ENCODE results near the gene LIMK1.

LIMK1 gene

GRCh38 chr7:74094224-74095101 is 10.9 kb downstream of the LIMK1 start:
- H3K4me2 ChIP-seq (ENCODE audit: low read depth, low read length, poor library complexity, severe bottlenecking): peak overlapping the region; percentile 11
- no peak overlapping the region for H3K9ac ChIP-seq (ENCODE audit: low read length)
- no peaks in the 10 kb centered on the region for H3K9me3 ChIP-seq (ENCODE audit: insufficient read depth, low read length)
- H3K4me3 ChIP-seq (ENCODE audit: insufficient read depth, low read length, poor library complexity, severe bottlenecking): no peak overlapping the region
- no peaks in the 10 kb centered on the region for H4K20me1 ChIP-seq (ENCODE audit: low read depth, low read length)
- no peak overlapping the region for H2AFZ ChIP-seq (ENCODE audit: low read depth, low read length, severe bottlenecking)
- H3K27ac ChIP-seq (ENCODE audit: low read depth, low read length): no peak overlapping the region
- peaks cover 1% of the 10 kb centered on the region for H3F3A ChIP-seq (ENCODE audit: insufficient read depth)
- no peaks in the 10 kb centered on the region for H3K36me3 ChIP-seq (ENCODE audit: low read length)
- no peaks in the 10 kb centered on the region for H3K79me2 ChIP-seq (ENCODE audit: insufficient read depth, low read length)
- H3K9me2 ChIP-seq (replicated peaks; ENCODE audit: insufficient read depth, low read length): no peaks in the 10 kb centered on the region
- TF ChIP-seq EZH2phosphoT487 (conservative IDR thresholded peaks at IDR 0.05; ENCODE audit: low read length): no peak
- TF ChIP-seq, protein P1, sequence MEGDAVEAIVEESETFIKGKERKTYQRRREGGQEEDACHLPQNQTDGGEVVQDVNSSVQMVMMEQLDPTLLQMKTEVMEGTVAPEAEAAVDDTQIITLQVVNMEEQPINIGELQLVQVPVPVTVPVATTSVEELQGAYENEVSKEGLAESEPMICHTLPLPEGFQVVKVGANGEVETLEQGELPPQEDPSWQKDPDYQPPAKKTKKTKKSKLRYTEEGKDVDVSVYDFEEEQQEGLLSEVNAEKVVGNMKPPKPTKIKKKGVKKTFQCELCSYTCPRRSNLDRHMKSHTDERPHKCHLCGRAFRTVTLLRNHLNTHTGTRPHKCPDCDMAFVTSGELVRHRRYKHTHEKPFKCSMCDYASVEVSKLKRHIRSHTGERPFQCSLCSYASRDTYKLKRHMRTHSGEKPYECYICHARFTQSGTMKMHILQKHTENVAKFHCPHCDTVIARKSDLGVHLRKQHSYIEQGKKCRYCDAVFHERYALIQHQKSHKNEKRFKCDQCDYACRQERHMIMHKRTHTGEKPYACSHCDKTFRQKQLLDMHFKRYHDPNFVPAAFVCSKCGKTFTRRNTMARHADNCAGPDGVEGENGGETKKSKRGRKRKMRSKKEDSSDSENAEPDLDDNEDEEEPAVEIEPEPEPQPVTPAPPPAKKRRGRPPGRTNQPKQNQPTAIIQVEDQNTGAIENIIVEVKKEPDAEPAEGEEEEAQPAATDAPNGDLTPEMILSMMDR (IDR thresholded peaks at IDR 0.05; ENCODE audit: insufficient read depth, low read length, poor library complexity, severe bottlenecking): no peak
- no peaks in the 10 kb centered on the region for H3K27me3 ChIP-seq (ENCODE audit: low read length)

- Histone ChIP-seq H3F3A (ENCODE audit: insufficient read depth) (peaks cover 8% of the 10 kb centered on the region), H3K4me3 (ENCODE audit: insufficient read depth, low read length, poor library complexity, severe bottlenecking) (no peak overlapping the region), H3K9ac (ENCODE audit: low read length) (no peak overlapping the region), H3K27me3 (ENCODE audit: low read length) (no peaks in the 10 kb centered on the region), H2AFZ (ENCODE audit: low read depth, low read length, severe bottlenecking) (no peak overlapping the region), H3K9me2 (replicated peaks; ENCODE audit: insufficient read depth, low read length) (no peaks in the 10 kb centered on the region), H3K79me2 (ENCODE audit: insufficient read depth, low read length) (no peaks in the 10 kb centered on the region), H4K20me1 (ENCODE audit: low read depth, low read length) (no peaks in the 10 kb centered on the region), H3K27ac (ENCODE audit: low read depth, low read length) (no peak overlapping the region), H3K9me3 (ENCODE audit: insufficient read depth, low read length) (no peaks in the 10 kb centered on the region), H3K4me2 (ENCODE audit: low read depth, low read length, poor library complexity, severe bottlenecking) (no peak overlapping the region), H3K36me3 (ENCODE audit: low read length) (no peaks in the 10 kb centered on the region)
- no peak for TF ChIP-seq EZH2phosphoT487 (conservative IDR thresholded peaks at IDR 0.05; ENCODE audit: low read length)
- TF ChIP-seq, protein P1 (IDR thresholded peaks at IDR 0.05; ENCODE audit: insufficient read depth, low read length, poor library complexity, severe bottlenecking): no peak
Measured at GRCh38 chr7:74095135-74095534, 11.5 kb downstream of the LIMK1 start.

DNA sequence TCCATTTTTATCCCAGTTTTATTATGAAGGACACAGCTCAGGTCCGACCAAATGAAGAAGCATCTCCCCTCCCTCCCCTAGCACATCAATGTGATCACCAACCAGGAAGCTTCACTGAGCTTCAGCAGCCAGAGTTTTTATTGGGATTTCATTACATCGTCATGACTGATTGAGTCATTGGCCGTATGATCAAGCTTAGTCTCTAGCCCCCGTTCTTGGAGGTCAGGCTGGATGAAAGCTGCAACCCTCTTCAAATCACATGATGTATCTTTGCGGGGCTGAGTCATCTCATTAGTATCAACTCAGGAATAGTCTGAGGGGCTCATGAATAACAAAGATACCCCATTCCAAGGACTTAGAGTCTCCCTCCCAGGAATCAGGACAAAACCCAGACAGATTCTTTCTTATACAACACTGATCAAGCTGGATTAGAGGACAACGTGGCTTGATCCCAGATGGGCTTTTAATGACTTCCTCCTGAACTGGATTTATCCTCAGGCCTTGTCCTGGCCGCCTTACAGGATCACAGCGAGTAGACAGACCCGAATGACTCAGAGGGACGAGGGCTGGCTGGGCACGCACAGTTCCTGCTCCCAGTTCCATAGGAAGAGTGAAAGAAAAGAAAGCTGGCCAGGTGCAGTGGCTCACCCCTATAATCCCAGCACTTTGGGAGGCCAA is 14.5 kb downstream of the LIMK1 start:
- no peak overlapping the region for H3K9ac ChIP-seq (ENCODE audit: low read length)
- TF ChIP-seq, protein P1 (IDR thresholded peaks at IDR 0.05; ENCODE audit: insufficient read depth, low read length, poor library complexity, severe bottlenecking): no peak
- no peak for TF ChIP-seq EZH2phosphoT487 (conservative IDR thresholded peaks at IDR 0.05; ENCODE audit: low read length)
- H3K27me3 ChIP-seq (ENCODE audit: low read length): no peaks in the 10 kb centered on the region
- H3K27ac ChIP-seq (ENCODE audit: low read depth, low read length): no peak overlapping the region
- no peaks in the 10 kb centered on the region for H3K9me3 ChIP-seq (ENCODE audit: insufficient read depth, low read length)
- H3K36me3 ChIP-seq (ENCODE audit: low read length): no peaks in the 10 kb centered on the region
- peaks cover 29% of the 10 kb centered on the region for H3F3A ChIP-seq (ENCODE audit: insufficient read depth)
- no peak overlapping the region for H3K4me3 ChIP-seq (ENCODE audit: insufficient read depth, low read length, poor library complexity, severe bottlenecking)
- no peaks in the 10 kb centered on the region for H3K79me2 ChIP-seq (ENCODE audit: insufficient read depth, low read length)
- H4K20me1 ChIP-seq (ENCODE audit: low read depth, low read length): no peaks in the 10 kb centered on the region
- H3K9me2 ChIP-seq (replicated peaks; ENCODE audit: insufficient read depth, low read length): no peaks in the 10 kb centered on the region
- H3K4me2 ChIP-seq (ENCODE audit: low read depth, low read length, poor library complexity, severe bottlenecking): no peak overlapping the region
- H2AFZ ChIP-seq (ENCODE audit: low read depth, low read length, severe bottlenecking): no peak overlapping the region
